Endothelial cell of umbilical vein (primary cell): ENCODE measurements around the gene MAST4.

Experiments
- EZH2 ChIP-seq: IDR thresholded peaks from 2 replicates; pipeline ENCODE4 v1.6.1; 2012; ENCODE audit warnings: borderline replicate concordance, low read depth, mild to moderate bottlenecking, moderate library complexity, low read length, inconsistent platforms; ENCODE audit not compliant: severe bottlenecking
- FOS ChIP-seq: IDR thresholded peaks from 2 replicates; pipeline ENCODE4 v1.6.1; 2011; ENCODE audit warnings: mild to moderate bottlenecking, low read length, moderate library complexity, borderline replicate concordance; ENCODE audit not compliant: insufficient read depth
- GATA2 ChIP-seq: IDR thresholded peaks from 2 replicates; pipeline ENCODE4 v1.7.0; 2011; ENCODE audit warnings: low read depth, mild to moderate bottlenecking, moderate library complexity, mixed read lengths, low read length; ENCODE audit not compliant: insufficient read length, insufficient read depth
- MAX ChIP-seq: IDR thresholded peaks from 2 replicates; pipeline ENCODE4 v1.6.1; 2011; ENCODE audit not compliant: insufficient read depth, insufficient read length
- MYC ChIP-seq: IDR thresholded peaks from one replicate; pipeline ENCODE4 v1.6.1; 2011; ENCODE audit warnings: mild to moderate bottlenecking, low read depth, low read length
- POLR2A ChIP-seq: IDR thresholded peaks from 2 replicates; pipeline ENCODE4 v1.6.1; 2012; ENCODE audit warnings: low read depth, mild to moderate bottlenecking, control low read depth, low read length
- POLR2AphosphoS5 ChIP-seq: IDR thresholded peaks from 2 replicates; pipeline ENCODE4 v1.6.1; 2012; ENCODE audit warnings: low read depth, mild to moderate bottlenecking, control low read depth, low read length, moderate library complexity; ENCODE audit not compliant: insufficient read depth
- TF ChIP-seq, protein P1 (sequence below), 2 donors: IDR thresholded peaks; 1 replicate in 1 of 2; 2 replicates in 1 of 2; pipeline ENCODE4 v1.5.1; 2011; ENCODE audit warnings: low read length in 2 of 2, mild to moderate bottlenecking in 2 of 2, moderate library complexity in 2 of 2, control low read depth in 1 of 2, inconsistent platforms in 1 of 2, low read depth in 1 of 2; ENCODE audit not compliant: insufficient read depth in 1 of 2; ENCODE audit errors: extremely low read depth in 1 of 2

- TF ChIP-seq, protein P1, sequence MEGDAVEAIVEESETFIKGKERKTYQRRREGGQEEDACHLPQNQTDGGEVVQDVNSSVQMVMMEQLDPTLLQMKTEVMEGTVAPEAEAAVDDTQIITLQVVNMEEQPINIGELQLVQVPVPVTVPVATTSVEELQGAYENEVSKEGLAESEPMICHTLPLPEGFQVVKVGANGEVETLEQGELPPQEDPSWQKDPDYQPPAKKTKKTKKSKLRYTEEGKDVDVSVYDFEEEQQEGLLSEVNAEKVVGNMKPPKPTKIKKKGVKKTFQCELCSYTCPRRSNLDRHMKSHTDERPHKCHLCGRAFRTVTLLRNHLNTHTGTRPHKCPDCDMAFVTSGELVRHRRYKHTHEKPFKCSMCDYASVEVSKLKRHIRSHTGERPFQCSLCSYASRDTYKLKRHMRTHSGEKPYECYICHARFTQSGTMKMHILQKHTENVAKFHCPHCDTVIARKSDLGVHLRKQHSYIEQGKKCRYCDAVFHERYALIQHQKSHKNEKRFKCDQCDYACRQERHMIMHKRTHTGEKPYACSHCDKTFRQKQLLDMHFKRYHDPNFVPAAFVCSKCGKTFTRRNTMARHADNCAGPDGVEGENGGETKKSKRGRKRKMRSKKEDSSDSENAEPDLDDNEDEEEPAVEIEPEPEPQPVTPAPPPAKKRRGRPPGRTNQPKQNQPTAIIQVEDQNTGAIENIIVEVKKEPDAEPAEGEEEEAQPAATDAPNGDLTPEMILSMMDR (IDR thresholded peaks at IDR 0.05; ENCODE audit: extremely low read depth in 1 of 2, insufficient read depth in 1 of 2, low read depth in 1 of 2, low read length in 2 of 2): no peak
- TF ChIP-seq EZH2 (no peak), POLR2A (no peak), MAX (no peak), POLR2AphosphoS5 (no peak), FOS (no peak), GATA2 (no peak), MYC (no peak)
These were observed 73.6 kb downstream of the MAST4 start for GRCh38 chr5:66669862-66670195.
